HUES48 (cell line): Measurements from ENCODE around the gene APBB1.

Experiments
- H3K27ac ChIP-seq: one replicate; pipeline ENCODE4 v1.7.0; 2013; ENCODE audit warnings: low read depth, low read length, inconsistent platforms
- H3K27me3 ChIP-seq: 2 replicates; pipeline ENCODE4 v1.6.1; 2013; ENCODE audit warnings: mild to moderate bottlenecking, low read length; ENCODE audit not compliant: control insufficient read depth, insufficient read depth
- H3K36me3 ChIP-seq: 2 replicates; pipeline ENCODE4 v1.6.1; 2013; ENCODE audit warnings: low read length; ENCODE audit not compliant: control insufficient read depth, insufficient read depth
- H3K4me1 ChIP-seq: 2 replicates; pipeline ENCODE4 v1.6.1; 2013; ENCODE audit warnings: mild to moderate bottlenecking, low read length; ENCODE audit not compliant: control insufficient read depth, insufficient read depth
- H3K4me3 ChIP-seq: 2 replicates; pipeline ENCODE4 v1.5.1; 2013; ENCODE audit warnings: mild to moderate bottlenecking, low read depth, low read length
- H3K9ac ChIP-seq: 2 replicates; pipeline ENCODE4 v1.6.1; 2013; ENCODE audit warnings: mild to moderate bottlenecking, low read depth, low read length, moderate library complexity
- H3K9me3 ChIP-seq: 2 replicates; pipeline ENCODE4 v1.6.1; 2013; ENCODE audit warnings: low read length; ENCODE audit not compliant: control insufficient read depth, insufficient read depth

Gene APBB1

GRCh38 chr11:6362873-6363678 lies 55.8 kb downstream of the APBB1 start:
- no peaks in the 10 kb centered on the region for H3K36me3 ChIP-seq
- H3K4me3 ChIP-seq = no peak overlapping the region
- no peak overlapping the region for H3K27ac ChIP-seq
- 0 out of 2 replicates have a peak, but pooled peaks cover 3% of the 10 kb centered on the region for H3K4me1 ChIP-seq
- H3K9ac ChIP-seq = no peak overlapping the region
- no peaks in the 10 kb centered on the region for H3K9me3 ChIP-seq
- H3K27me3 ChIP-seq = no peaks in the 10 kb centered on the region

- Histone ChIP-seq H3K36me3 (no peaks in the 10 kb centered on the region), H3K9ac (no peak overlapping the region), H3K4me1 (0 out of 2 replicates have a peak, but pooled peaks cover 3% of the 10 kb centered on the region), H3K27ac (no peak overlapping the region), H3K4me3 (no peak overlapping the region), H3K9me3 (no peaks in the 10 kb centered on the region), H3K27me3 (no peaks in the 10 kb centered on the region)
Measured at GRCh38 chr11:6362185-6362872, 56.6 kb downstream of the APBB1 start.

GRCh38 chr11:6360183-6360582 lies 58.7 kb downstream of the APBB1 start:
- H3K4me3 ChIP-seq = no peak overlapping the region
- H3K9ac ChIP-seq = no peak overlapping the region

GRCh38 chr11:6357222-6357621 lies 61.7 kb downstream of the APBB1 start:
- Histone ChIP-seq H3K27ac (no peak overlapping the region), H3K4me3 (no peak overlapping the region), H3K27me3 (no peaks in the 10 kb centered on the region), H3K9ac (no peak overlapping the region), H3K9me3 (no peaks in the 10 kb centered on the region), H3K4me1 (peaks cover 3% of the 10 kb centered on the region; the same call in 1 of the 2 replicates), H3K36me3 (no peaks in the 10 kb centered on the region)

More at GRCh38 chr11:6360183-6360582, 58.7 kb downstream of the APBB1 start:
- Histone ChIP-seq H3K36me3 (no peaks in the 10 kb centered on the region), H3K9me3 (no peaks in the 10 kb centered on the region), H3K27ac (no peak overlapping the region), H3K27me3 (no peaks in the 10 kb centered on the region), H3K4me1 (0 out of 2 replicates have a peak, but pooled peaks cover 3% of the 10 kb centered on the region)

- Histone ChIP-seq H3K27ac (no peak overlapping the region), H3K9me3 (no peaks in the 10 kb centered on the region), H3K27me3 (no peaks in the 10 kb centered on the region), H3K4me3 (no peak overlapping the region), H3K9ac (no peak overlapping the region), H3K4me1 (peaks cover 8% of the 10 kb centered on the region), H3K36me3 (no peaks in the 10 kb centered on the region)
Measured at GRCh38 chr11:6356503-6357055, 62.3 kb downstream of the APBB1 start.

GRCh38 chr11:6354651-6355485 lies 64.0 kb downstream of the APBB1 start:
- no peaks in the 10 kb centered on the region for H3K9me3 ChIP-seq
- peaks cover 8% of the 10 kb centered on the region for H3K4me1 ChIP-seq
- H3K36me3 ChIP-seq = no peaks in the 10 kb centered on the region
- no peak overlapping the region for H3K9ac ChIP-seq
- no peak overlapping the region for H3K4me3 ChIP-seq
- no peak overlapping the region for H3K27ac ChIP-seq
- H3K27me3 ChIP-seq = no peaks in the 10 kb centered on the region

- H3K36me3 ChIP-seq = no peaks in the 10 kb centered on the region
- no peaks in the 10 kb centered on the region for H3K27me3 ChIP-seq
- no peak overlapping the region for H3K9ac ChIP-seq
- H3K27ac ChIP-seq = no peak overlapping the region
- peaks cover 8% of the 10 kb centered on the region for H3K4me1 ChIP-seq
- H3K9me3 ChIP-seq = no peaks in the 10 kb centered on the region
- H3K4me3 ChIP-seq = no peak overlapping the region
Measured at GRCh38 chr11:6353367-6353987, 65.4 kb downstream of the APBB1 start.

- no peak overlapping the region for H3K27ac ChIP-seq
- no peaks in the 10 kb centered on the region for H3K9me3 ChIP-seq
- peaks cover 8% of the 10 kb centered on the region for H3K4me1 ChIP-seq
- no peak overlapping the region for H3K4me3 ChIP-seq
- no peak overlapping the region for H3K9ac ChIP-seq
- no peaks in the 10 kb centered on the region for H3K27me3 ChIP-seq
- H3K36me3 ChIP-seq = no peaks in the 10 kb centered on the region
Measured at GRCh38 chr11:6351782-6352382, 67.0 kb downstream of the APBB1 start.

GRCh38 chr11:6350486-6350885 lies 68.4 kb downstream of the APBB1 start:
- Histone ChIP-seq H3K27me3 (no peaks in the 10 kb centered on the region), H3K36me3 (no peaks in the 10 kb centered on the region), H3K4me3 (no peak overlapping the region), H3K9me3 (no peaks in the 10 kb centered on the region), H3K27ac (no peak overlapping the region), H3K9ac (no peak overlapping the region), H3K4me1 (peaks cover 8% of the 10 kb centered on the region)

GRCh38 chr11:6350043-6350442 lies 68.9 kb downstream of the APBB1 start:
- no peaks in the 10 kb centered on the region for H3K36me3 ChIP-seq
- H3K9me3 ChIP-seq = no peaks in the 10 kb centered on the region
- H3K9ac ChIP-seq = no peak overlapping the region
- H3K27ac ChIP-seq = no peak overlapping the region
- no peak overlapping the region for H3K4me3 ChIP-seq
- H3K27me3 ChIP-seq = no peaks in the 10 kb centered on the region
- H3K4me1 ChIP-seq = peaks cover 8% of the 10 kb centered on the region
